Measurements from ENCODE around the gene STK24. TPM values are rescaled to one million over a fixed set of nuclear protein-coding genes. Genes with fewer than 3 reads are reported as not detected.

STK24 gene
- total RNA-seq, 1 donor from 2014 or later: 139 TPM

DNA sequence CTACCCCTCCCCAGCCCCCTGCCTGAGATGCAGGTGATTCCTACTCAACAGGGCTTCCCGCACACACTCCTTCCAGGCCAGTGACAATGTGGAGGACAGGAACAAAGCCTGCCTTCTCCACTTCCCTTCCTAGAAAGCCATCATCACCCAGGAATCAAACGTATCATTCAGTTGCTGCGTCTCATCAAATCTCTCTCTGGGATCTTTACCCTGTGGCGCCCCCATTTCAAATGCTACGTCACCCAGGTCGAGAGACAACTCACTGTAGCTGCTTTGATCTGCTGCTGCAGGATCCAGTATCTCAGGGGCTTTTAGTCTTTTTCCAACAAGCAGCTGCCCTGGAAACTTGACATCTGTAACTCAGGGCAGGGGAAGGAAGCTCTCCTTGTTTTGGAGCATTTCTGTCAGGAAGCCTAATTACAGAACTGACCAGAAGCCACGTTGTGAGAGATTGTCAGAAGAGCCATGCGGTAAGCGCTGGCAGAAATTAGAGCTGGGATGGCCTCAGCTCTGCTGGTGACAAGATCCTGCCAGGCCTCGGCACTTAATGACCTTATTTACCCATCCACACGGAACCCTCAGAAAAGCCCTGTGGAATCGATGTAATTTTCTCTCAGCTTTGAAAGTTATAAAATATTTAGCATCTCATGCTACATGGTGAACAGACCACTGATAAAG lies 140.5 kb downstream of the STK24 start:
- Mint-ChIP-seq H3K27ac (ENCODE audit: unreplicated experiment) (no peak overlapping the region), H3K4me1 (ENCODE audit: unreplicated experiment) (peaks cover 2% of the 10 kb centered on the region), H3K4me3 (ENCODE audit: unreplicated experiment) (no peak overlapping the region), H3K27me3 (ENCODE audit: unreplicated experiment) (no peaks in the 10 kb centered on the region), H3K9me3 (ENCODE audit: unreplicated experiment) (no peaks in the 10 kb centered on the region), H3K36me3 (ENCODE audit: unreplicated experiment) (peaks cover 59% of the 10 kb centered on the region)
- TF ChIP-seq, protein P1, sequence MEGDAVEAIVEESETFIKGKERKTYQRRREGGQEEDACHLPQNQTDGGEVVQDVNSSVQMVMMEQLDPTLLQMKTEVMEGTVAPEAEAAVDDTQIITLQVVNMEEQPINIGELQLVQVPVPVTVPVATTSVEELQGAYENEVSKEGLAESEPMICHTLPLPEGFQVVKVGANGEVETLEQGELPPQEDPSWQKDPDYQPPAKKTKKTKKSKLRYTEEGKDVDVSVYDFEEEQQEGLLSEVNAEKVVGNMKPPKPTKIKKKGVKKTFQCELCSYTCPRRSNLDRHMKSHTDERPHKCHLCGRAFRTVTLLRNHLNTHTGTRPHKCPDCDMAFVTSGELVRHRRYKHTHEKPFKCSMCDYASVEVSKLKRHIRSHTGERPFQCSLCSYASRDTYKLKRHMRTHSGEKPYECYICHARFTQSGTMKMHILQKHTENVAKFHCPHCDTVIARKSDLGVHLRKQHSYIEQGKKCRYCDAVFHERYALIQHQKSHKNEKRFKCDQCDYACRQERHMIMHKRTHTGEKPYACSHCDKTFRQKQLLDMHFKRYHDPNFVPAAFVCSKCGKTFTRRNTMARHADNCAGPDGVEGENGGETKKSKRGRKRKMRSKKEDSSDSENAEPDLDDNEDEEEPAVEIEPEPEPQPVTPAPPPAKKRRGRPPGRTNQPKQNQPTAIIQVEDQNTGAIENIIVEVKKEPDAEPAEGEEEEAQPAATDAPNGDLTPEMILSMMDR (IDR thresholded peaks at IDR 0.05): no peak
- DNase-seq (ENCODE audit: extremely low spot score, unreplicated experiment): no peak

DNA sequence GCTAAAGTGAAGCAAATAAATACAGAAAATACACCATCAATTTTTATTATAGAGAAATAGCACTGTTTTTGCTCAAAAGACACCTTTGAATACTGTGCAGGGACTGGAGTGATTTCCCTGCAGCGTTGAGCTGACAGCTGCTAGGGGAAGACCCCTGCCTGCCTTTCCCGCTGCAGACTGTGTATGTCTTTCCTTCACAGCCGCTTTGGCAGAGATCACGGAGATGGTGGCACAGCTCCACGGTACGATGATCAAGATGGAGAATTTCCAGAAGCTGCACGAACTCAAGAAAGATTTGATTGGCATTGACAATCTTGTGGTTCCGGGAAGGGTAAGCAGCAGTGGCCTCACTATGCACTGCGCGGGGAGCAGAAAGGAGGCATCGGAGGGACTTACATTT lies 141.5 kb downstream of the STK24 start:
- no peak for DNase-seq (ENCODE audit: extremely low spot score, unreplicated experiment)
- Mint-ChIP-seq H3K9me3 (ENCODE audit: unreplicated experiment) (no peaks in the 10 kb centered on the region), H3K4me3 (ENCODE audit: unreplicated experiment) (no peak overlapping the region), H3K27ac (ENCODE audit: unreplicated experiment) (no peak overlapping the region), H3K4me1 (ENCODE audit: unreplicated experiment) (peaks cover 8% of the 10 kb centered on the region), H3K27me3 (ENCODE audit: unreplicated experiment) (no peaks in the 10 kb centered on the region), H3K36me3 (ENCODE audit: unreplicated experiment) (peaks cover 59% of the 10 kb centered on the region)
- TF ChIP-seq, protein P1 (IDR thresholded peaks at IDR 0.05): no peak

DNA sequence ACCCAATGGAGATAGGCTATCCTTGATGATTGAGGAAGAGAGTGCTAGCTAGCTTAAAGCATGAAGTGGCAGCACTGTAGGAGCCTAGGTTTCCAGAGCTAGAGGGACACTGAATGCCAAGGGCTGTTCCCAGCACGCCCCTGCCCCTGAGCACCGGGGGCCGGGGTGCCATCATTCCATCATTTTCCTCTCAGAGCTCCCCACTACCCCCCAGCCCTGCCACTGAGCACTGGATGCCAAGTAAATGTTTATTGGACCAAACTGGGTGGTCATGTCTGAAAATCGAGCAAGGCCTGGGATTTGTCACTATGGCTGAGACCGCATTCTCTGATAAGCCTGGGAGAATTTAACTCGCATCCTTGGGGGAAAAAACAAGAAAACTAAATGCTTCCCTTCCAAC lies 142.8 kb downstream of the STK24 start:
- H3K27ac Mint-ChIP-seq (ENCODE audit: unreplicated experiment): no peak overlapping the region

DNA sequence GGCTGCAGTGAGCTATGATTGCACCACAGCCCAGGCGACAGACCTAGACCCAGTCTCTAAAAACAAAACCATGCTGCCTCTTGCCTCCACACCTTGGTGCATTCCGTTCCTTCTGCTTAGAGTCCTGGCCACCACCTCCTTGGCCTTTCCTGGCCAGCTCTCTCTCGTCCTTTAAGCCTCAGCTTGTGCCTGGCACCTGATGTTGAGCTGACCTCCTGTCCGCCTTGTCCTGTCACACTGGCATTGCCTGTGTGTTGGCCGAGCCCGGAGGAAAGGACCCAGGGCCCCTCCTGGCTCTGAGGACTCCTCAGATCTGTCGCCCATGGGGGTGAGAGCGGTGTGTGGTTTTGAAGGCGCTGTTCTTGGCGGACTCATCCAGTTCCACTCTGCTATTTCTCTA lies 143.3 kb downstream of the STK24 start:
- no peaks in the 10 kb centered on the region for H3K9me3 Mint-ChIP-seq (ENCODE audit: unreplicated experiment)
- H3K27me3 Mint-ChIP-seq (ENCODE audit: unreplicated experiment): no peaks in the 10 kb centered on the region
- TF ChIP-seq, protein P1 (IDR thresholded peaks at IDR 0.05): no peak
- peaks cover 53% of the 10 kb centered on the region for H3K36me3 Mint-ChIP-seq (ENCODE audit: unreplicated experiment)
- peaks cover 9% of the 10 kb centered on the region for H3K4me1 Mint-ChIP-seq (ENCODE audit: unreplicated experiment)
- DNase-seq (ENCODE audit: extremely low spot score, unreplicated experiment): no peak
- no peak overlapping the region for H3K4me3 Mint-ChIP-seq (ENCODE audit: unreplicated experiment)
- no peak overlapping the region for H3K27ac Mint-ChIP-seq (ENCODE audit: unreplicated experiment)

More for the DNA sequence above, 142.8 kb downstream of the STK24 start:
- Mint-ChIP-seq H3K9me3 (ENCODE audit: unreplicated experiment) (no peaks in the 10 kb centered on the region), H3K36me3 (ENCODE audit: unreplicated experiment) (peaks cover 57% of the 10 kb centered on the region), H3K4me3 (ENCODE audit: unreplicated experiment) (no peak overlapping the region), H3K4me1 (ENCODE audit: unreplicated experiment) (peaks cover 9% of the 10 kb centered on the region), H3K27me3 (ENCODE audit: unreplicated experiment) (no peaks in the 10 kb centered on the region)
- TF ChIP-seq, protein P1 (IDR thresholded peaks at IDR 0.05): no peak
- DNase-seq (ENCODE audit: extremely low spot score, unreplicated experiment): no peak

DNA sequence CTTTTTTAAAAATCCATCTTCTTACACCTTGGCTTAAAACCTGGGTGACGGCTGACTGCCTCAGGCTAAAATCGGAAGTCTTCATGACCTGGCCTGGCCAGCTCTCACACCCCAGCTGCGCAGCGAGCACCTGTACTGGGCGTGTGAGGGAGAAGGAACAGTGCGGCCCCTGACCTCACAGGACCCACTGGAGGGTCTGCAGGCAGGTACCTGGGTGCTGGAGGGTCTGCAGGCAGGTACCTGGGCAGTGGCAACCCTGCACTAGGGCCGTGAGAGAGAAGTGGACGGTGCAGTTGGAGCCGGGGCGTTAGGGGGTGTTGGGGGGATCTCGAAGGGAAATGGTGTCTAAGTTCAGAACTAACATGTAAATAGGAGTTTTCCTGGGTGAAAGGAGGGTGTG lies 144.3 kb downstream of the STK24 start:
- Mint-ChIP-seq H3K27ac (ENCODE audit: unreplicated experiment) (no peak overlapping the region), H3K36me3 (ENCODE audit: unreplicated experiment) (peaks cover 59% of the 10 kb centered on the region)
- DNase-seq (ENCODE audit: extremely low spot score, unreplicated experiment): no peak

More for the DNA sequence above, 144.3 kb downstream of the STK24 start:
- TF ChIP-seq, protein P1 (IDR thresholded peaks at IDR 0.05): no peak
- no peaks in the 10 kb centered on the region for H3K27me3 Mint-ChIP-seq (ENCODE audit: unreplicated experiment)
- H3K9me3 Mint-ChIP-seq (ENCODE audit: unreplicated experiment): no peaks in the 10 kb centered on the region
- no peak overlapping the region for H3K4me3 Mint-ChIP-seq (ENCODE audit: unreplicated experiment)
- peaks cover 9% of the 10 kb centered on the region for H3K4me1 Mint-ChIP-seq (ENCODE audit: unreplicated experiment)

All from osteocyte (in vitro differentiated cells).